C4-2B (cell line): Measurements from ENCODE around the gene RABGGTA.

Source experiments
- ZFX ChIP-seq: fragments of 450-650 bp; IDR thresholded peaks from 2 replicates; pipeline ENCODE4 v1.6.1; 2017
- TF ChIP-seq, protein P1 (sequence below): fragments of 450-650 bp; conservative IDR thresholded peaks from 2 replicates; pipeline ENCODE4 v1.5.1; 2017; ENCODE audit warnings: mild to moderate bottlenecking

DNA sequence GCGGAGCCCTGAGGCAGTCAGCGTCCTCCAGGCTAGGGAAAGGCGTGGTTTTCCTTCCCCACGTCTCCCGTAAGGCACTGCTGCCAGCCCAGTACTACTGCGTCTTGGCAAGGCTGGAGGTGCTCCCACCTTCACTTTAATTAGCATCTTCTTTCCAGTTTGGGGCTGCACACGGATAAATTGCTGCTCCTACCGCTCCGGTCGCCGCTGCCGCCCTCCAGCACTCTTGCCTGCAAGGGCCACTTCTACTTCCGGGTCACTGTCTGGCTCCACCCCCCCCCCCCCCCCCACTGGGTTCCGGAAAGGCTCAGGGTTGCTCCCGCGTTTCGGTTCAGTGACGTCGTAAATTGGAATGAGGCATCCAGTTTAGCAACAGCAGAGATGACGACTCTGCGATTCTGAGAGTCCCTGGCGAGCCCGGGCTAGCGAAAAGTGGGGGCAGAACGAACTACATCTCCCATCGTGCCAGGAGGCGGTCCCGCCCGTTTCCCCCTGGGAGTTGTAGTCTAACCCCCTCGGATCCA is 39.2 kb downstream of the RABGGTA start, which contains the start of gene NEDD8:
- no peak for TF ChIP-seq ZFX
- TF ChIP-seq, protein P1, sequence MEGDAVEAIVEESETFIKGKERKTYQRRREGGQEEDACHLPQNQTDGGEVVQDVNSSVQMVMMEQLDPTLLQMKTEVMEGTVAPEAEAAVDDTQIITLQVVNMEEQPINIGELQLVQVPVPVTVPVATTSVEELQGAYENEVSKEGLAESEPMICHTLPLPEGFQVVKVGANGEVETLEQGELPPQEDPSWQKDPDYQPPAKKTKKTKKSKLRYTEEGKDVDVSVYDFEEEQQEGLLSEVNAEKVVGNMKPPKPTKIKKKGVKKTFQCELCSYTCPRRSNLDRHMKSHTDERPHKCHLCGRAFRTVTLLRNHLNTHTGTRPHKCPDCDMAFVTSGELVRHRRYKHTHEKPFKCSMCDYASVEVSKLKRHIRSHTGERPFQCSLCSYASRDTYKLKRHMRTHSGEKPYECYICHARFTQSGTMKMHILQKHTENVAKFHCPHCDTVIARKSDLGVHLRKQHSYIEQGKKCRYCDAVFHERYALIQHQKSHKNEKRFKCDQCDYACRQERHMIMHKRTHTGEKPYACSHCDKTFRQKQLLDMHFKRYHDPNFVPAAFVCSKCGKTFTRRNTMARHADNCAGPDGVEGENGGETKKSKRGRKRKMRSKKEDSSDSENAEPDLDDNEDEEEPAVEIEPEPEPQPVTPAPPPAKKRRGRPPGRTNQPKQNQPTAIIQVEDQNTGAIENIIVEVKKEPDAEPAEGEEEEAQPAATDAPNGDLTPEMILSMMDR, result no peak
